Muscle layer of colon (tissue), 2 donors: ENCODE results near the gene MACROD2.

Source experiments
- H3K27ac ChIP-seq: one replicate; pipeline ENCODE4 v1.7.0; 2013; ENCODE audit warnings: low read depth, mild to moderate bottlenecking, low read length, moderate library complexity
- H3K27me3 ChIP-seq, 2 donors: one replicate each; pipeline ENCODE4 v1.7.0; 2013; ENCODE audit warnings: low read length in 2 of 2, mild to moderate bottlenecking in 2 of 2; ENCODE audit not compliant: insufficient read depth in 2 of 2, control insufficient read depth in 1 of 2
- H3K36me3 ChIP-seq: one replicate; pipeline ENCODE4 v1.7.0; 2013; ENCODE audit warnings: mild to moderate bottlenecking, low read length; ENCODE audit not compliant: insufficient read depth
- H3K4me1 ChIP-seq: one replicate; pipeline ENCODE4 v1.7.0; 2013; ENCODE audit warnings: mild to moderate bottlenecking, low read length; ENCODE audit not compliant: insufficient read depth
- H3K4me3 ChIP-seq, 2 donors: one replicate each; pipeline ENCODE4 v1.7.0; 2013; ENCODE audit warnings: low read length in 2 of 2, low read depth in 1 of 2, mild to moderate bottlenecking in 1 of 2, moderate library complexity in 1 of 2
- H3K9ac ChIP-seq: one replicate; pipeline ENCODE4 v1.7.0; 2013; ENCODE audit warnings: low read length
- H3K9me3 ChIP-seq: one replicate; pipeline ENCODE4 v1.7.0; 2013; ENCODE audit warnings: mild to moderate bottlenecking, low read length
- donor health status: abdominal sarcoma.
- donor health status: Adenocarcinoma of cecum.

Gene MACROD2

DNA sequence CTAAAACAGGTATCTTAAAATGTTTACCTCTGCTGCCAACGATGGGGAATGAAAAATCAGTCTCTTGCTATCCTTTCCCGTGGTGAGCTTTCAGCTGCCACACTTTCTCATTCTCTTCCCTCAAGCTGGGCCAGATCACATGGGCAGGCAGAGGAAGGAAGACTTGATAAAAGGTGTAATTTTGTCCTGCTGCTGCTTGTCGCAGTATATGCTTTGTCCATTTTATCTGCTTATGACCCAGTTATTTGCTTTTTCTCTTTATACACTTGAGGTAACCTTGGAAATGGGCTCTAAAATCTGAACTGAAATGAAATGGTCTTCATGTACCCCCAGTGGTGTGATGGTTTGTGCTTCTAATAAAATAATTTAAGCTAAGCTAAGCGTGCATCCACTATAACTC, 1038.0 kb downstream of the MACROD2 start:
- Histone ChIP-seq H3K9ac (no peak overlapping the region), H3K27me3 (no peaks in the 10 kb centered on the region), H3K9me3 (no peaks in the 10 kb centered on the region), H3K4me1 (no peaks in the 10 kb centered on the region), H3K4me3 (no peak overlapping the region), H3K27ac (no peak overlapping the region), H3K36me3 (no peaks in the 10 kb centered on the region)

DNA sequence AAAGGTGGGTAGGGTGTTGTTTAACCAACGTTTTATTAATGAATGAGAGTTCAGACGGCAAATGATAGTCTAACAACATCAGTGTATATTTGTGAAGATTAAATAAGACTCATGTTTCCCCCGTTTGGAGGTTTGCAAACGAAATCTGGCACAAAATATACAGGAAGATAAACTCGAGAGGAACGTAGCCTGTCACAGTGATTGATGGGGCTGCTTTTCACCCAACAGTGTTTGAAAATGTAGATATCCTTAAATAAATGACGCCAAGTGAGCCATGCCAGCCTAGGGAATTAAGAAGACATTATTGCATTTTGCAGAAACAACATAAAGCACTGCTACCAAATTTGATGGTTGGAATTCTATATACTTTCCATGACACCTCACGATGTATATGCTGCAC, 1038.6 kb downstream of the MACROD2 start:
- no peaks in the 10 kb centered on the region for H3K36me3 ChIP-seq
- H3K27ac ChIP-seq = no peak overlapping the region
- no peaks in the 10 kb centered on the region for H3K27me3 ChIP-seq
- H3K9ac ChIP-seq = no peak overlapping the region
- no peaks in the 10 kb centered on the region for H3K4me1 ChIP-seq
- no peak overlapping the region for H3K4me3 ChIP-seq
- no peaks in the 10 kb centered on the region for H3K9me3 ChIP-seq

DNA sequence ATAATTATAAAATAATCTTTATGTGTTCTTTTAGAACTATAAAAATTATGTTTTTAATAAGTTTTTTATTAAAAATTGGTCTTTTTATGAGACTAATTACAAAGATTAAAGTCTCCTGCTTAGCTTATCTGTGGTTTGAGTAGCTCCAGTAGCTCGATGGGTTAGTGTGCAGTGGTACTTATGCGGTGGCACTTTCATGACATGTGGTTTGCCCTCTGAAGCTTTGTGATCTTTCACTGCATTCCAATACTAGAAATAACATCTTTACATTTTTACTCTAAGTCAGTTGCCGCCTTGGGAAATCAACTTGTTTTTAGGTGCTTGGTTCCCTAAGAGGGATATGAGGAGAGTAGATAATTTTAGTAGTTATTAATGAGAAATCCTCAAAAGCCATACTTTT, 1041.6 kb downstream of the MACROD2 start:
- H3K27me3 ChIP-seq = no peaks in the 10 kb centered on the region
- no peaks in the 10 kb centered on the region for H3K36me3 ChIP-seq
- no peak overlapping the region for H3K4me3 ChIP-seq
- no peaks in the 10 kb centered on the region for H3K4me1 ChIP-seq
- no peak overlapping the region for H3K27ac ChIP-seq
- H3K9ac ChIP-seq = no peak overlapping the region
- H3K9me3 ChIP-seq = no peaks in the 10 kb centered on the region

DNA sequence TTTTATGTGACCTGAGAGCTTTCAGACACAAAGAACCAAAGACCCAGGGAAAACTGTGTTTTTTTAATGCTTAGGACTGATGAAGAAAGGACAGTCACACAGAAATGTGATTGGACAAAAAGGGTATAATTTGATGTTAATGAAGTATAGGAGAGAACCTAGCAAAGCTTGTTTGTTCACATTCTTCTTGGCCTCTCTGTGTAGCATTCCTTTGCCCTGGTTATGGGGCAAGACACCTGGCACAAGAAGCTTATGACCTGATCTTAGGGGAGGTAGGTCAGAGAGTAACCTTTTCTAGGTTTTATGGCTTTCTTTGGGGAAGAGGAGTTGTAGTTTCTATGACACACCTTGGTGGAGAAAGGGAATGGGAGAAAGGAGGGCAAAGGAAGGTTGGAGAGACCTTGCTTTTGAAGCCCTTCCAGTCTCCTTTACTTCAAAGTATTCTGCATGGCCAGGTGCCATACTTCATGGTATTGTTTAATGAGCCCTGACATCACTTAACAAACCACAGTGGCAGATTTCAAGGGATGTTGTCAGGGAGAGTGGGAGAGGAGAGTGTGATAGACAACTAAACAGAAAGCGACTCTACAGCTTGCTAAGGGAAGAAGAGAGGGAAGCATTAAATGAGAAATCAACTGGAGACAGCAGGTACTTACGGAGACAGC, 1043.9 kb downstream of the MACROD2 start:
- H3K9me3 ChIP-seq = no peaks in the 10 kb centered on the region
- no peak overlapping the region for H3K4me3 ChIP-seq
- H3K36me3 ChIP-seq = no peaks in the 10 kb centered on the region
- H3K27ac ChIP-seq = no peak overlapping the region
- H3K4me1 ChIP-seq = no peaks in the 10 kb centered on the region
- H3K27me3 ChIP-seq = no peaks in the 10 kb centered on the region
- no peak overlapping the region for H3K9ac ChIP-seq

DNA sequence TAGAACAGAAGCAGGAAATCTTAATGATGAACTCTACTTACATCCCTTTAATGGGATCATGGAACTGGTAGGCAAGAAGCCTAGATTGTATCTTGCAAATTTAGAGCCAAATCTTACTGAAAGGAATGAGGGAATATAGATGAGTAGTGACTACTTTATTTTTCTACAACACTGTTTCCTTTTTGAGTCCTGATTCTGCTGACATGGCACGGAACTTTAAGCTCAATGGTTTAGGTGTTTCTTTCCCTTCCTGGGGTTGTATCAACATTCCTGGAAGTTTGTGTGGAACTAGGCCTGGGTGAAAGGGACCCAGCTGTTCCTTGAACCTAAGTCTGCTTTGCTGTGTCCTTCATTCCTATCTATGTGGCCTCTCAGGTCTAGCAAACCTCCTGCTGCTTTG, 1047.4 kb downstream of the MACROD2 start:
- H3K27ac ChIP-seq = no peak overlapping the region
- no peak overlapping the region for H3K9ac ChIP-seq
- no peaks in the 10 kb centered on the region for H3K9me3 ChIP-seq
- H3K36me3 ChIP-seq = no peaks in the 10 kb centered on the region
- H3K4me1 ChIP-seq = no peaks in the 10 kb centered on the region
- H3K27me3 ChIP-seq = no peaks in the 10 kb centered on the region
- no peak overlapping the region for H3K4me3 ChIP-seq

DNA sequence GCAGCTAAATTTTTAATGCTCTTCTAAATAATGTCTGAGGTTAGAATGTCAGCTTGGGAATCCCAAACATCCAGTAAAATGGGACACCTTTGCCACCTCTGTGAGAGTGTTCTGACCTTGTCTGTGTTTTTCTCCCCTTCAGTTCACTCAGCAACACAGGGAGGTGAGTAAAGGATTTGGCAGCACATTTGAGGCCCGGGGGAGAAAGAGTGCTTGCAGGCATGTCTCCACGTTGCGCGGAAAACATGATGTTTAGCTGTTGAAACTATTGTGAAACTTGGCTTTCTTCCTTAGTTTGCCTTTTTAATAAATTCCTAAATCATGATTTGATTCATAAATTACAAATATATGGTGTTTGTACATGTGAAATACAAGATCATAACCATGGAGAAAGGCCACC, 1049.9 kb downstream of the MACROD2 start:
- Histone ChIP-seq H3K4me3 (no peak overlapping the region), H3K27me3 (no peaks in the 10 kb centered on the region), H3K4me1 (no peaks in the 10 kb centered on the region), H3K36me3 (no peaks in the 10 kb centered on the region), H3K9ac (no peak overlapping the region), H3K27ac (no peak overlapping the region), H3K9me3 (no peaks in the 10 kb centered on the region)

DNA sequence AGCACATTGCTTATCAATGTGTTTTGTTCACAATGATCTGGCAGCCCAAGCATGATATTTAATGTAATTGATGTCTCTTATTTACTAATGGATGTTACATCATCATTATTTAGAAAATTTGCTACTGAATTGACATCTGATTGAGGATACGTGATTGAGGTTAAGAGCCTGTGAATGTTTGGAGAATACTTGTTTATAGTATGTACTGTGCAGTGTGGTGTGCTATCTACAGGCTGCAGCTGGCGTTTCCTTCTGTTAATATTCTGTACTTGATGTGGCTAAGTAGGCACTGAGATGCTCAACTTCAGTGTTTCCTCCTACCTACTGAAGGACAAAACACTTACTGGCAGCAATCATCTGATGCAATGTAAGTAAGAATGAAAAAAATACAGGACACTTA, 1051.7 kb downstream of the MACROD2 start:
- Histone ChIP-seq H3K4me1 (no peaks in the 10 kb centered on the region), H3K36me3 (no peaks in the 10 kb centered on the region)

DNA sequence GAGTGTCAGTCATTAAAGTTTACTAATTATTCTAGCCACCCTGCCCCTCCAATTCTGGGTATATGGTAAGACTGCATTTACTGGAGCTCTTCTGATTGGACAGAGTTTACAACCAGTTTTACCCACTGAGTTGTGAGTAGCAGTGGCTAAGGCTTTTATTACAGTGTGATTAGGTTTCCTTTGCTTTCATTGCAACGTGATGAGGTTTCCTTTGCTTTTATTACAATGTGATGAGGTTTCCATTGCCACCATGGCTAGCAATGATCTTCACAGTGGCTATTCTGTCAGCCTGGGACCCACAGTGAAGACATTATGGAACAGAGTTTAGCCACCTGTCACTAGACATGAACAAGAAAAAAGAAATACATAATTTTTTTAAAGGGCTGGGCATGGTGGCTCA, 1052.3 kb downstream of the MACROD2 start:
- Histone ChIP-seq H3K27me3 (no peaks in the 10 kb centered on the region), H3K9ac (no peak overlapping the region), H3K4me3 (no peak overlapping the region), H3K4me1 (no peaks in the 10 kb centered on the region), H3K36me3 (no peaks in the 10 kb centered on the region), H3K27ac (no peak overlapping the region), H3K9me3 (no peaks in the 10 kb centered on the region)

More for the DNA sequence above, 1051.7 kb downstream of the MACROD2 start:
- no peak overlapping the region for H3K4me3 ChIP-seq
- H3K27me3 ChIP-seq = no peaks in the 10 kb centered on the region
- H3K9me3 ChIP-seq = no peaks in the 10 kb centered on the region
- no peak overlapping the region for H3K27ac ChIP-seq
- no peak overlapping the region for H3K9ac ChIP-seq

DNA sequence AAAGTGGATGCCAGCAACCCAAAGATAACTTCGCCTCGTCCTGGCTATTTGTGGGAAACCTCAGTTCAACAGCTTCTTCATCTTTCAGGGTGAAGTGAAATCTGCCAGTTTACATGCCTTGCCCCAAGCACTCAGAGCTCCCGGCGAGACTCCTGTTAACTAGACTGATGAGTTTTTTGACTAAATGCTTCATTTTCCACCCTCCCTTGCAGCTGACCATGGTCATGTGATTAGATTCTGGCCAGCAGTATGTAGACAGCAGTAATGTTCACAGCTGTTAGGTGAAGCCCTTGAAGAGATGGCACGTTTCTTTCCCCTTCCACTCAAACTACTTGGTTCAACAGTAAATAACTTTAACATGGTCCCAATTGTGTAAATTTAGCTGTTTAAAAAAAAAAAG, 1060.9 kb downstream of the MACROD2 start:
- Histone ChIP-seq H3K27ac (no peak overlapping the region), H3K36me3 (no peaks in the 10 kb centered on the region), H3K9me3 (no peaks in the 10 kb centered on the region), H3K4me3 (no peak overlapping the region), H3K27me3 (no peaks in the 10 kb centered on the region), H3K4me1 (no peaks in the 10 kb centered on the region), H3K9ac (no peak overlapping the region)

DNA sequence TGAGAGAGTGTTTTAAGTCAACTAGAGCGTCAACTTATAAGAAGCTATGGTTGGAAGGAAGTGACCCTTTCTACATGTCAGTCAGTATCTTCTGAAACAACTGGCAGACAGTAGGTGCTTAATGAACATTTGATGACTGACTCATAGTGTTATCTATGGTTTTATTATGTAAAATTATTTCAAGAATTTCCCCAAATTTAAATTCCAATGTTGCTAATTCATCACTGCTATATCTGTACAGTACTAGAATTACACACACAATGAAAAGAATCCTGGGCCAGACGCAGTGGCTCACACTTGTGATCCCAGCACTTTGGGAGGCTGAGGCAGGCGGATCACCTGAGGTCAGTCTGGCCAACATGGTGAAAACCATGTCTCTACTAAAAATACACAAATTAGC, 1063.5 kb downstream of the MACROD2 start:
- no peaks in the 10 kb centered on the region for H3K36me3 ChIP-seq
- H3K27ac ChIP-seq = no peak overlapping the region
- H3K27me3 ChIP-seq = no peaks in the 10 kb centered on the region
- no peak overlapping the region for H3K9ac ChIP-seq
- no peaks in the 10 kb centered on the region for H3K4me1 ChIP-seq
- H3K4me3 ChIP-seq = no peak overlapping the region
- H3K9me3 ChIP-seq = no peaks in the 10 kb centered on the region

DNA sequence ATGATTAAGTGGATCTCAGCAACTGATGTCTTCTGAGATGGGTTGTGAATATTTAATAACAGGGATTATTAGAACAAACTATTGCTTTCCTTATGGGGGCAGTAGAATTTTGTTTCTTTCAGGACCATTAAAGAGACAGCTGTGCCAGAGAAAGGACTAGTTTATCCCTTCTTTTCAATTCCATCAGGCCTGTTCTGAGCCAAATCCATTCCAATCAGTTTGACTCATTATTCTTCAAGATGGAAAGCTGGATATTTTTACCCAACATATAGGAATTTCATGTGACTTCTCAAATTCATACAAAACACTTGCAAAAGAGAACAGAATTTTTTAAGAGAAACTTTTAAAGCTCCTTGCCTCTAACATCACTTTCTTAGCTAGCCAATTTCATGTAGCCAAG, 1064.1 kb downstream of the MACROD2 start:
- H3K4me3 ChIP-seq = no peak overlapping the region
- no peaks in the 10 kb centered on the region for H3K4me1 ChIP-seq
- no peak overlapping the region for H3K27ac ChIP-seq
- no peaks in the 10 kb centered on the region for H3K9me3 ChIP-seq
- H3K36me3 ChIP-seq = no peaks in the 10 kb centered on the region
- H3K9ac ChIP-seq = no peak overlapping the region
- H3K27me3 ChIP-seq = no peaks in the 10 kb centered on the region

DNA sequence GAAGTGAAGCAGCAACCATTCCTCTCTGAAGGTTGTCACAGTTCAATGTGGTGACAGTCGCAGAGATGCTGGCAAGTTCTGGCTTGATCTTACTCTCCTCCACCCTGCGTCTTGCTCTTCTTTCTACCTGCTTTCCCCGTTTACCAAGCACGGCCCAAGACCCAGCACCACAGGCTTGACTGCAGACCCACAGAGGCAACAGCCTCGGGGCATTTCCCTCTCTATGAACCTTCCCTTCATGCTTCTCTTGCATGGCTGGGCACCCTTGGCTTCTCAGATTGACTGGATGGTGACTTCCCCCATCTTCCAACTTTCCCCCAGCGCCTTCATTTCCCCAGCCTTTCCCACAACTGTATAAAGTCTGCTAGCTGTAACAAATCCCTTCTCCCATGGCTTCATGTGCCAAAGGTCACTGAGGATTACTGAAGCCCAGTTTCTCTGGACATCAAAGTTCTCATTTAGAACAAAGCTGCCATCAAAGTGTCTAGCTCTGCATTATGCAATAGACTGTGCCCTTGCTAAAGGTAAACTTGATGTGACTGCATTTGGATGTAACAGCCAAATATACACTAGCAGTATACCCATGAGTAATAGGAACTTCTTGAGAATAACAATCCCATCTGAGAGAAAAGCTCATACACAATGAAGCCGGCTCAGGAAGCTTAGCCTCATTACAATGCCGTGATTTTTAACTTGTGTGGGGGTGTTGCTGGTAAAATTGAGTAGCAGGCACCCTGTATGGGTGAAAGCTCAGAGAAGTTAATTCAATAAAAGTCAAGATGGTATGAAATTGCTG, 1065.1 kb downstream of the MACROD2 start:
- H3K9me3 ChIP-seq = no peaks in the 10 kb centered on the region
- no peaks in the 10 kb centered on the region for H3K27me3 ChIP-seq
- H3K4me3 ChIP-seq = no peak overlapping the region
- no peaks in the 10 kb centered on the region for H3K36me3 ChIP-seq
- H3K27ac ChIP-seq = no peak overlapping the region
- H3K4me1 ChIP-seq = no peaks in the 10 kb centered on the region
- no peak overlapping the region for H3K9ac ChIP-seq
